DOHH2 (cell line): ENCODE data around the gene GRID1.

Experiments used
- H3F3A ChIP-seq: fragments of 200-600 bp; sonication (generic), shearing (Covaris generic); 2 replicates; pipeline ENCODE4 v1.6.0; 2016; ENCODE audit warnings: antibody characterized with exemption, mild to moderate bottlenecking; ENCODE audit not compliant: control insufficient read depth, insufficient read depth
- H3K27ac ChIP-seq: fragments of 200-600 bp; sonication (generic); 2 replicates; pipeline ENCODE4 v1.5.1; 2014; ENCODE audit warnings: low read depth, mild to moderate bottlenecking, low read length, moderate library complexity
- H3K27me3 ChIP-seq: fragments of 200-600 bp; sonication (generic); 2 replicates; pipeline ENCODE4 v1.6.1; 2014; ENCODE audit warnings: mild to moderate bottlenecking, low read length, mixed read lengths; ENCODE audit not compliant: control insufficient read depth
- H3K36me3 ChIP-seq: fragments of 200-600 bp; sonication (generic); 2 replicates; pipeline ENCODE4 v1.6.1; 2014; ENCODE audit warnings: mild to moderate bottlenecking, low read length, moderate library complexity, mixed read lengths; ENCODE audit not compliant: control insufficient read depth
- H3K4me1 ChIP-seq: fragments of 200-600 bp; sonication (generic); 2 replicates; pipeline ENCODE4 v1.6.1; 2014; ENCODE audit warnings: mild to moderate bottlenecking, low read length, mixed read lengths; ENCODE audit not compliant: control insufficient read depth
- H3K4me2 ChIP-seq: fragments of 200-600 bp; sonication (generic); 2 replicates; pipeline ENCODE4 v1.6.0; 2014; ENCODE audit warnings: mild to moderate bottlenecking, low read length, moderate library complexity
- H3K4me3 ChIP-seq: fragments of 200-600 bp; sonication (generic); 2 replicates; pipeline ENCODE4 v1.5.1; 2014; ENCODE audit warnings: mild to moderate bottlenecking, low read length, mixed read lengths
- H3K79me2 ChIP-seq: fragments of 200-600 bp; sonication (generic); 2 replicates; pipeline ENCODE4 v1.6.1; 2014; ENCODE audit warnings: mild to moderate bottlenecking, low read length, mixed read lengths; ENCODE audit not compliant: control insufficient read depth
- H3K9me2 ChIP-seq: fragments of 200-600 bp; sonication (generic); replicated peaks from 2 replicates; pipeline ENCODE4 v1.6.1; 2014; ENCODE audit warnings: mild to moderate bottlenecking, low read length, mixed read lengths; ENCODE audit not compliant: control insufficient read depth
- H3K9me3 ChIP-seq: fragments of 200-600 bp; sonication (generic); 2 replicates; pipeline ENCODE4 v1.6.1; 2014; ENCODE audit warnings: antibody characterized with exemption, low read length, mixed read lengths; ENCODE audit not compliant: control insufficient read depth, insufficient read depth
- H4K20me1 ChIP-seq: fragments of 200-600 bp; sonication (generic); 2 replicates; pipeline ENCODE4 v1.6.0; 2014; ENCODE audit warnings: low read depth, mild to moderate bottlenecking, antibody characterized with exemption, low read length, moderate library complexity; ENCODE audit not compliant: control insufficient read depth, insufficient read depth
- EZH2phosphoT487 ChIP-seq: fragments of 200-600 bp; sonication (generic); IDR thresholded peaks from 2 replicates; pipeline ENCODE4 v1.6.1; 2017; ENCODE audit warnings: borderline replicate concordance, mild to moderate bottlenecking, antibody characterized with exemption, low read length, moderate library complexity, mixed read lengths
- TF ChIP-seq, protein P1 (sequence below): fragments of 200-600 bp; sonication (generic); IDR thresholded peaks from one replicate; pipeline ENCODE4 v1.5.1; 2014; ENCODE audit warnings: antibody characterized with exemption, mild to moderate bottlenecking, low read depth, low read length; ENCODE audit not compliant: poor library complexity, severe bottlenecking

The GRID1 gene

GRCh38 chr10:86294346-86295265 lies 72.0 kb downstream of the GRID1 start:
- Histone ChIP-seq H3K9me2 (no peaks in the 10 kb centered on the region), H3F3A (no peaks in the 10 kb centered on the region), H4K20me1 (no peaks in the 10 kb centered on the region), H3K36me3 (no peaks in the 10 kb centered on the region), H3K79me2 (no peaks in the 10 kb centered on the region), H3K9me3 (no peaks in the 10 kb centered on the region), H3K4me3 (no peak overlapping the region), H3K4me1 (no peaks in the 10 kb centered on the region), H3K4me2 (no peak overlapping the region), H3K27ac (no peak overlapping the region), H3K27me3 (no peaks in the 10 kb centered on the region)
- TF ChIP-seq, protein P1, sequence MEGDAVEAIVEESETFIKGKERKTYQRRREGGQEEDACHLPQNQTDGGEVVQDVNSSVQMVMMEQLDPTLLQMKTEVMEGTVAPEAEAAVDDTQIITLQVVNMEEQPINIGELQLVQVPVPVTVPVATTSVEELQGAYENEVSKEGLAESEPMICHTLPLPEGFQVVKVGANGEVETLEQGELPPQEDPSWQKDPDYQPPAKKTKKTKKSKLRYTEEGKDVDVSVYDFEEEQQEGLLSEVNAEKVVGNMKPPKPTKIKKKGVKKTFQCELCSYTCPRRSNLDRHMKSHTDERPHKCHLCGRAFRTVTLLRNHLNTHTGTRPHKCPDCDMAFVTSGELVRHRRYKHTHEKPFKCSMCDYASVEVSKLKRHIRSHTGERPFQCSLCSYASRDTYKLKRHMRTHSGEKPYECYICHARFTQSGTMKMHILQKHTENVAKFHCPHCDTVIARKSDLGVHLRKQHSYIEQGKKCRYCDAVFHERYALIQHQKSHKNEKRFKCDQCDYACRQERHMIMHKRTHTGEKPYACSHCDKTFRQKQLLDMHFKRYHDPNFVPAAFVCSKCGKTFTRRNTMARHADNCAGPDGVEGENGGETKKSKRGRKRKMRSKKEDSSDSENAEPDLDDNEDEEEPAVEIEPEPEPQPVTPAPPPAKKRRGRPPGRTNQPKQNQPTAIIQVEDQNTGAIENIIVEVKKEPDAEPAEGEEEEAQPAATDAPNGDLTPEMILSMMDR: no peak
- TF ChIP-seq EZH2phosphoT487: no peak

DNA sequence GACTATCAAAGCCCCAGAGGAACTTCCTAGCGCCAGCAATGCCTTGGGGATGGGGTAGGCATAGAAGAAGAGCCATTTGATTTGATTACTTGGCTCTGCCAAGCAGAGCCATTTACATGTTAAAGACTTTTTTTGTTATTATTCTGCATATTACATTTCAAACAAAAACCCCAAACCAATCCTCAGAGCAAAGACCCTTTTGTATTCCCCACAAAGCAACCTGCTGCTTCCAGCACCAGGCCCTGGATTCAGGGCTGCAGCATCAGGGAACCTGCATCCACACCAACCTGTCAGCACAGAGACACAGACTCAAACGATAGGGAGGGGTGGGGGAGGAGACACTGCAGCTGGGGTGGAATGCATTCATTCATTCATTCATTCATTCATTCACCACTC lies 73.2 kb downstream of the GRID1 start:
- Histone ChIP-seq H3F3A (no peaks in the 10 kb centered on the region), H3K27ac (no peak overlapping the region), H3K4me3 (no peak overlapping the region), H3K9me2 (no peaks in the 10 kb centered on the region), H4K20me1 (no peaks in the 10 kb centered on the region), H3K4me2 (no peak overlapping the region), H3K4me1 (peaks cover under 1% of the 10 kb centered on the region), H3K36me3 (no peaks in the 10 kb centered on the region), H3K9me3 (no peaks in the 10 kb centered on the region), H3K27me3 (no peaks in the 10 kb centered on the region), H3K79me2 (no peaks in the 10 kb centered on the region)
- TF ChIP-seq, protein P1: no peak
- TF ChIP-seq EZH2phosphoT487: no peak

- H3K79me2 ChIP-seq: no peaks in the 10 kb centered on the region
- no peaks in the 10 kb centered on the region for H3K27me3 ChIP-seq
- no peaks in the 10 kb centered on the region for H3K9me2 ChIP-seq
- no peaks in the 10 kb centered on the region for H3F3A ChIP-seq
- peaks cover 7% of the 10 kb centered on the region for H3K4me1 ChIP-seq
- H3K4me2 ChIP-seq: no peak overlapping the region
- no peak for TF ChIP-seq EZH2phosphoT487
- TF ChIP-seq, protein P1: no peak
- no peak overlapping the region for H3K27ac ChIP-seq
- no peaks in the 10 kb centered on the region for H3K9me3 ChIP-seq
- no peak overlapping the region for H3K4me3 ChIP-seq
- no peaks in the 10 kb centered on the region for H3K36me3 ChIP-seq
- no peaks in the 10 kb centered on the region for H4K20me1 ChIP-seq
These were observed 73.9 kb downstream of the GRID1 start for GRCh38 chr10:86292462-86293395.
